ENCODE results near the gene NSL1. TPM values are rescaled to one million over a fixed set of nuclear protein-coding genes. Genes with fewer than 3 reads are reported as not detected.
"Not testable (repeated sequence)": the region's sequence is repeated elsewhere in the genome, so short reads cannot be mapped to it uniquely, and the experiment has no call there.

NSL1 gene
- polyA plus RNA-seq, 1 donor (not counting 4 experiments of a cell fraction or from before 2014, with no cell fraction given), result 25.5 TPM

GRCh38 chr1:212771341-212771740 is 20.2 kb downstream of the NSL1 start:
- FAIRE-seq, result no peak
- dilution Hi-C loops (cut with MboI; ENCODE audit: extremely low pct_ligation_motif_present, low sequenced_read_pairs), result no loop called here

GRCh38 chr1:212769459-212770167 is 22.0 kb downstream of the NSL1 start:
- TF ChIP-seq EZH2 (IDR thresholded peaks at IDR 0.05; ENCODE audit: low read length) (no peak), CTCF (optimal IDR thresholded peaks at IDR 0.05 in 1 of 3, IDR thresholded peaks at IDR 0.05 in 1 of 3, conservative IDR thresholded peaks at IDR 0.05 in 1 of 3; ENCODE audit: extremely low read depth in 1 of 3, insufficient read depth in 2 of 3, low read length in 3 of 3) (no peak)
- Histone ChIP-seq H3K36me3 (ENCODE audit: control insufficient read depth in 2 of 2, extremely low read depth in 1 of 2, insufficient read depth in 2 of 2, low read length in 2 of 2) (no peaks in the 10 kb centered on the region), H4K20me1 (ENCODE audit: control insufficient read depth, extremely low read depth, insufficient read depth, low read length) (no peaks in the 10 kb centered on the region), H3K4me2 (ENCODE audit: control insufficient read depth, extremely low read depth, insufficient read depth, low read depth, low read length) (no peak overlapping the region), H3K27ac (ENCODE audit: control insufficient read depth, insufficient read depth, low read length) (no peak overlapping the region), H3K9me1 (ENCODE audit: control insufficient read depth, extremely low read depth, insufficient read depth, low read length) (no peaks in the 10 kb centered on the region), H3K4me3 (ENCODE audit: control insufficient read depth in 2 of 3, extremely low read depth in 1 of 3, insufficient read depth in 2 of 3, low read depth in 1 of 3, low read length in 3 of 3) (no peak overlapping the region), H2AFZ (ENCODE audit: control insufficient read depth, low read length) (no peak overlapping the region), H3K9ac (ENCODE audit: control insufficient read depth, extremely low read depth, insufficient read depth, low read length) (no peak overlapping the region), H3K9me3 (ENCODE audit: control insufficient read depth, low read depth, low read length) (no peaks in the 10 kb centered on the region), H3K79me2 (ENCODE audit: control insufficient read depth, insufficient read depth, low read length) (no peaks in the 10 kb centered on the region), H3K4me1 (ENCODE audit: control insufficient read depth, extremely low read depth, insufficient read depth, low read length) (no peaks in the 10 kb centered on the region), H3K27me3 (ENCODE audit: control insufficient read depth, extremely low read depth, insufficient read depth, low read length) (no peaks in the 10 kb centered on the region)
- DNase-seq (ENCODE audit: low read depth, low spot score), result no peak
- no peak for FAIRE-seq
- dilution Hi-C loops (cut with MboI; ENCODE audit: extremely low pct_ligation_motif_present, low sequenced_read_pairs), result no loop called here

More at GRCh38 chr1:212771341-212771740, 20.2 kb downstream of the NSL1 start:
- DNase-seq (ENCODE audit: low read depth, low spot score), result no peak
- Histone ChIP-seq H3K4me3 (ENCODE audit: control insufficient read depth in 2 of 3, extremely low read depth in 1 of 3, insufficient read depth in 2 of 3, low read depth in 1 of 3, low read length in 3 of 3) (no peak overlapping the region), H3K79me2 (ENCODE audit: control insufficient read depth, insufficient read depth, low read length) (no peaks in the 10 kb centered on the region), H3K9me3 (ENCODE audit: control insufficient read depth, low read depth, low read length) (no peaks in the 10 kb centered on the region), H2AFZ (ENCODE audit: control insufficient read depth, low read length) (no peak overlapping the region), H3K36me3 (ENCODE audit: control insufficient read depth in 2 of 2, extremely low read depth in 1 of 2, insufficient read depth in 2 of 2, low read length in 2 of 2) (no peaks in the 10 kb centered on the region), H3K9ac (ENCODE audit: control insufficient read depth, extremely low read depth, insufficient read depth, low read length) (no peak overlapping the region), H3K27ac (ENCODE audit: control insufficient read depth, insufficient read depth, low read length) (no peak overlapping the region), H3K4me1 (ENCODE audit: control insufficient read depth, extremely low read depth, insufficient read depth, low read length) (no peaks in the 10 kb centered on the region), H3K4me2 (ENCODE audit: control insufficient read depth, extremely low read depth, insufficient read depth, low read depth, low read length) (no peak overlapping the region), H4K20me1 (ENCODE audit: control insufficient read depth, extremely low read depth, insufficient read depth, low read length) (no peaks in the 10 kb centered on the region), H3K9me1 (ENCODE audit: control insufficient read depth, extremely low read depth, insufficient read depth, low read length) (no peaks in the 10 kb centered on the region), H3K27me3 (ENCODE audit: control insufficient read depth, extremely low read depth, insufficient read depth, low read length) (no peaks in the 10 kb centered on the region)
- TF ChIP-seq EZH2 (IDR thresholded peaks at IDR 0.05; ENCODE audit: low read length), result no peak
- no peak for TF ChIP-seq CTCF (optimal IDR thresholded peaks at IDR 0.05 in 1 of 3, IDR thresholded peaks at IDR 0.05 in 1 of 3, conservative IDR thresholded peaks at IDR 0.05 in 1 of 3; ENCODE audit: extremely low read depth in 1 of 3, insufficient read depth in 2 of 3, low read length in 3 of 3)

GRCh38 chr1:212766825-212767224 is 24.8 kb downstream of the NSL1 start:
- H3K79me2 ChIP-seq (ENCODE audit: control insufficient read depth, insufficient read depth, low read length); H3K36me3 ChIP-seq (ENCODE audit: control insufficient read depth in 2 of 2, extremely low read depth in 1 of 2, insufficient read depth in 2 of 2, low read length in 2 of 2); H3K4me2 ChIP-seq (ENCODE audit: control insufficient read depth, extremely low read depth, insufficient read depth, low read depth, low read length); H3K9ac ChIP-seq (ENCODE audit: control insufficient read depth, extremely low read depth, insufficient read depth, low read length); H2AFZ ChIP-seq (ENCODE audit: control insufficient read depth, low read length); H3K4me1 ChIP-seq (ENCODE audit: control insufficient read depth, extremely low read depth, insufficient read depth, low read length); H4K20me1 ChIP-seq (ENCODE audit: control insufficient read depth, extremely low read depth, insufficient read depth, low read length); H3K4me3 ChIP-seq (ENCODE audit: control insufficient read depth in 2 of 3, extremely low read depth in 1 of 3, insufficient read depth in 2 of 3, low read depth in 1 of 3, low read length in 3 of 3); dilution Hi-C loops (cut with MboI; ENCODE audit: extremely low pct_ligation_motif_present, low sequenced_read_pairs); H3K9me3 ChIP-seq (ENCODE audit: control insufficient read depth, low read depth, low read length); H3K27ac ChIP-seq (ENCODE audit: control insufficient read depth, insufficient read depth, low read length); FAIRE-seq; H3K27me3 ChIP-seq (ENCODE audit: control insufficient read depth, extremely low read depth, insufficient read depth, low read length); H3K9me1 ChIP-seq (ENCODE audit: control insufficient read depth, extremely low read depth, insufficient read depth, low read length); DNase-seq (ENCODE audit: low read depth, low spot score): not testable (repeated sequence)

Data from keratinocyte (primary cell).